ENCODE measurements around the gene CST7.

The CST7 gene

GRCh38 chr20:24954151-24954550 lies 5.1 kb downstream of the CST7 start:
- H3K4me3 ChIP-seq (ENCODE audit: low read depth, low read length) = no peak overlapping the region
- no peaks in the 10 kb centered on the region for H3K9me3 ChIP-seq (ENCODE audit: severe bottlenecking)
- no peaks in the 10 kb centered on the region for H3K27me3 ChIP-seq (ENCODE audit: insufficient read depth, low read depth, severe bottlenecking)
- no peak for DNase-seq
- H3K36me3 ChIP-seq = peaks cover 28% of the 10 kb centered on the region
- no peak overlapping the region for H3K27ac ChIP-seq
- no peak for TF ChIP-seq CTCF (IDR thresholded peaks at IDR 0.05; ENCODE audit: low read depth, low read length)

DNA sequence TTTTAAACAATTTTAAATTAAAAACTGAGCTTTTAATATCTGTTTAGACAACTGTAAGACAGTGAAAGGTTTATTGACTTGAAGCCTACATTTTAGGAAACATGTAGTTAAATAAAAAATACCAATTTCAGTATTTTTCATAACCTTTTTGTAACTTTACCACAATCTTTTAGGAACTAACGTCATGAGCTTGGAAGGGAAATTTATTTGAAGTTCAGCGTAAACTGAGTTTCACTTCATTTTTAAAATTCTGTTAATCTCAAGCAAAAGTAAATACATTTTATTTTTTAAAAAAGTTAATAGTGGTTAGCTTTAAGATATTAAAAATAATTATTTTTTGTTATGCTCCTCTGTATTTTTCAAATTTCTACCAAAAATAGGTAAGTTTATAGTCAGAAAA lies 5.5 kb downstream of the CST7 start:
- DNase-seq = no peak
- no peaks in the 10 kb centered on the region for H3K27me3 ChIP-seq (ENCODE audit: insufficient read depth, low read depth, severe bottlenecking)
- no peaks in the 10 kb centered on the region for H3K9me3 ChIP-seq (ENCODE audit: severe bottlenecking)
- peaks cover 33% of the 10 kb centered on the region for H3K36me3 ChIP-seq
- H3K4me3 ChIP-seq (ENCODE audit: low read depth, low read length) = no peak overlapping the region
- no peak overlapping the region for H3K27ac ChIP-seq
- TF ChIP-seq CTCF (IDR thresholded peaks at IDR 0.05; ENCODE audit: low read depth, low read length) = no peak

- Histone ChIP-seq H3K27me3 (ENCODE audit: insufficient read depth, low read depth, severe bottlenecking) (no peaks in the 10 kb centered on the region), H3K4me3 (ENCODE audit: low read depth, low read length) (no peak overlapping the region), H3K36me3 (peaks cover 37% of the 10 kb centered on the region), H3K27ac (no peak overlapping the region), H3K9me3 (ENCODE audit: severe bottlenecking) (no peaks in the 10 kb centered on the region)
- no peak for TF ChIP-seq CTCF (IDR thresholded peaks at IDR 0.05; ENCODE audit: low read depth, low read length)
- DNase-seq = no peak
Observed at GRCh38 chr20:24955045-24955444, 6.0 kb downstream of the CST7 start.

DNA sequence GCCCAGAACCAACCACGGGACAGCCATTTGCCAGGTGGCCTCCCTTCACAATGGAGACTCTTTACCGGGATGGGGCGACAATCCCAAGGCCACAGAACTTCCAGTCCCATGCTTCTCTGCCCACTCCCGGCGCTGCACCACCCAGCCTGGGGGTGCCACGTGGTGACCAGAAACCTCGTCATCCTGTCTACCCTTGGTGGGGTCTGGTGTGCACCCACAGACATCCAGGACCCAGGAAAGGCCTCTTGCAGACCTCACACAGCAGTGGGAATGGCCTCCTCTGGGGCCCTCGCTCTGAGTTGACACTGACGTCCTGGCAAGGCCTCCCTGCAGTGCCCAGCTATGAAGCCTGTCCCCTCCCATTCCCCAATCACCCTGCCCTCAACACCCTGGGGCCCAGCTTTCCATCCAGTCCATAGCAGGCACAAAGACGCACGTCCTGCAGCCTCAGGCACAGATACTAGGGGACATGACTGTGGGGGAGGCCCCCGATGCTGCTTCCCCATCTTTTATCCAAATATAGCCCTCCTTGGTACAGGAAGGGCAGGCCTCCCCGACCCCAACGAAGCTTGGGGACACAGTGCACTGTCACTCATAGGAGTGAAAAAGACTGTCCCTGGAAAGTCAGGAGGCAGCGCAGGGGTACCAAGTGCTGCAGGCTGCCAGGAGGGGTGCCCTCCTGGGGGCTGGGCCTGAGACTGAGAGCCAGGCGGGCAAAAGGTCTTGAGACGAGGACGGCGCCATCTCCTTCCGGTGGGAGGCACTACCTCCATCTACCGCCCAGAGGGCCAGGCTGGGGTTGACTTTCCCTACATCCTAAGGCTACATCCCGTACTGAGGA lies 7.2 kb downstream of the CST7 start:
- no peak overlapping the region for H3K27ac ChIP-seq
- H3K36me3 ChIP-seq = peaks cover 49% of the 10 kb centered on the region
- H3K27me3 ChIP-seq (ENCODE audit: insufficient read depth, low read depth, severe bottlenecking) = no peaks in the 10 kb centered on the region
- H3K9me3 ChIP-seq (ENCODE audit: severe bottlenecking) = no peaks in the 10 kb centered on the region
- H3K4me3 ChIP-seq (ENCODE audit: low read depth, low read length) = no peak overlapping the region
- no peak for TF ChIP-seq CTCF (IDR thresholded peaks at IDR 0.05; ENCODE audit: low read depth, low read length)
- DNase-seq = no peak

GRCh38 chr20:24957326-24958016 lies 8.4 kb downstream of the CST7 start:
- H3K27ac ChIP-seq = no peak overlapping the region
- no peak for DNase-seq
- H3K9me3 ChIP-seq (ENCODE audit: severe bottlenecking) = no peaks in the 10 kb centered on the region
- TF ChIP-seq CTCF (IDR thresholded peaks at IDR 0.05; ENCODE audit: low read depth, low read length) = no peak
- no peak overlapping the region for H3K4me3 ChIP-seq (ENCODE audit: low read depth, low read length)
- no peaks in the 10 kb centered on the region for H3K27me3 ChIP-seq (ENCODE audit: insufficient read depth, low read depth, severe bottlenecking)
- peaks cover 55% of the 10 kb centered on the region for H3K36me3 ChIP-seq

All from WERI-Rb-1 (cell line).